Mucosa of descending colon (tissue), 3 donors: Measurements from ENCODE around the gene ACOX1. TPM values are rescaled to one million over a fixed set of nuclear protein-coding genes. Genes with fewer than 3 reads are reported as not detected.

Experiments
- ATAC-seq: fragments of 200-7000 bp; cut with Tn5 transposase; one replicate; pipeline ENCODE4 v1.9.1; 2020; ENCODE audit warnings: mild to moderate bottlenecking, moderate library complexity
- DNase-seq, 3 donors: peaks; one replicate each; pipeline ENCODE4 v3.0.0-alpha.2; 2020
- H3K36me3 ChIP-seq: fragments of 200-600 bp; one replicate; pipeline ENCODE4 v1.8.0; 2021; ENCODE audit warnings: low read depth, mild to moderate bottlenecking
- H3K4me1 ChIP-seq: fragments of 200-600 bp; one replicate; pipeline ENCODE4 v1.8.0; 2021; ENCODE audit warnings: low read depth, mild to moderate bottlenecking
- H3K4me3 ChIP-seq: fragments of 200-600 bp; one replicate; pipeline ENCODE4 v1.8.0; 2021; ENCODE audit warnings: mild to moderate bottlenecking
- H3K9me3 ChIP-seq: fragments of 200-600 bp; one replicate; pipeline ENCODE4 v1.8.0; 2021; ENCODE audit warnings: mild to moderate bottlenecking
- CTCF ChIP-seq: fragments of 200-600 bp; IDR thresholded peaks from one replicate; pipeline ENCODE4 v1.8.0; 2022; ENCODE audit warnings: antibody characterized with exemption, mild to moderate bottlenecking
- intact Hi-C, 2 donors: fragments of 100-400 bp; cut with DNase I in 1 of 2; cut with micrococcal nuclease in 1 of 2; formaldehyde crosslinking; loops; one replicate each; pipeline versions ENCODE4 v1.11.0 to v1.11.1; 2022; cut with DNase I, micrococcal nuclease
- total RNA-seq, 3 donors: library from RNA; stranded (reverse); fragmentation: NEBNext Ultra II Directional in 2 of 3; extraction: Animal tissue kit (Norgen Biotek cat#: 25700) in 2 of 3; gene quantifications; one replicate each; pipeline versions ENCODE4 v1.2.1 to v1.2.4, GENCODE V29; 2021 to 2023
- donor health status: DM: no; HTN: no; CAD: no; lungs with moderate emphysema.
- donor health status: DM: no; HTN: no; CAD: no.
- donor health status: DM: no; HTN: yes; CAD: no.

The ACOX1 gene
- total RNA-seq, 3 donors from 2014 or later = 128 to 272 (median 154) TPM

GRCh38 chr17:75913537-75914210, 65.3 kb downstream of the ACOX1 start:
- Histone ChIP-seq H3K36me3 (no peaks in the 10 kb centered on the region), H3K4me1 (peaks cover 5% of the 10 kb centered on the region), H3K4me3 (no peak overlapping the region), H3K9me3 (no peaks in the 10 kb centered on the region)
- intact Hi-C loops = no loop called here
- ATAC-seq (no peak), DNase-seq (no peak)
- no peak for TF ChIP-seq CTCF

DNA sequence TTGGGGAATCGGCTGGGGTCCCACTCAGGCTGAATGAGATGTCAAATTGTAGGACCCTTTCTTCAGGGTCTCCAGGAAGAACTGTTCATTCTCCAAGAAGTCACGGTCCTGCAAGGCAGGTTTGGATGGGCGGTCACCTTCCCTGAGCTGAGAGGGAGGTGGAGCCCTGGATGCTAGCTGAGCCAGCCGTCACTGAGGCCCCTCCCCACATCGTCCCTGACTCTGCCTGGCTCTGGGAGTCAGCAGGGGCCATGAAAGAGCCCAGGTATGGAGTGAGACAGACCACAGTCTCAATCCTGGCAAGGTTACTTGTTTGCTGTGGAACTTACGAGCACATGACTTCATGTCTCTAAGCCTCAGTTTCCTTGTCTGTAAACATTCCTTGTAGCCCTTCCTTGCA, 68.3 kb downstream of the ACOX1 start:
- intact Hi-C loops = no loop called here
- DNase-seq = no peak
- no peak for ATAC-seq
- Histone ChIP-seq H3K4me1 (peaks cover 5% of the 10 kb centered on the region), H3K9me3 (no peaks in the 10 kb centered on the region), H3K4me3 (no peak overlapping the region), H3K36me3 (no peaks in the 10 kb centered on the region)
- no peak for TF ChIP-seq CTCF

DNA sequence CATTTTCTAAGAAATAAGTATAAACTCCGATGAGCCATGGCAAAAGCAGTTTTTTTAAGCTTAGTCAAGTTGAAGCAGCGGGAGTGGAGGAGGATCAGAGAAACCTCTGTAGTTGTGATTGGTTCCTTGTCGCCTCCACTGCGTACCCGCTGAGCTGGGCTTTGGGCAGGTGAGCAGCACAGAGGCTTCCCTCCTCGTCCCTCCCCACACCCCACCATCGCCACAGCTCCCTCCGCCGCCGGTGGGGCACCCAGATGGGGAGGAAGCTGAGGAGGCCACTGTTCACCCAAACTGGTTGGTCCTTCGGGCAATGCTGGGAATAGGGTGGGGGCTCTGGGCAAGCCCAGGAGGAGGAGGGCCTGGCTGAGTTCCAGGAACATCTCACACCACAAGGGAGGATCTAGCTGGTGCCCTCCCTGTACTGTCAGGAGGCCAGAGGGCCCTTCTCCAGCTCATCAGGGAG, 69.1 kb downstream of the ACOX1 start:
- no peak overlapping the region for H3K4me3 ChIP-seq
- H3K9me3 ChIP-seq = no peaks in the 10 kb centered on the region
- no peak for TF ChIP-seq CTCF
- peaks cover 5% of the 10 kb centered on the region for H3K4me1 ChIP-seq
- DNase-seq (no peak), ATAC-seq (peak; percentile 19)
- H3K36me3 ChIP-seq = no peaks in the 10 kb centered on the region
- intact Hi-C loops = loop anchor here (10.0 kb wide), 1 partner anchor 95 kb away; the partner anchor contains the start of gene CDK3 (in 2 of the 2)

GRCh38 chr17:75909051-75909811, 69.7 kb downstream of the ACOX1 start:
- Histone ChIP-seq H3K4me3 (no peak overlapping the region), H3K4me1 (peaks cover 5% of the 10 kb centered on the region), H3K9me3 (no peaks in the 10 kb centered on the region), H3K36me3 (no peaks in the 10 kb centered on the region)
- TF ChIP-seq CTCF = no peak
- intact Hi-C loops = loop anchor here (10.0 kb wide), 1 partner anchor 96 kb away; the partner anchor contains the start of gene CDK3 (in 2 of the 2)
- no peak for DNase-seq
- no peak for ATAC-seq

DNA sequence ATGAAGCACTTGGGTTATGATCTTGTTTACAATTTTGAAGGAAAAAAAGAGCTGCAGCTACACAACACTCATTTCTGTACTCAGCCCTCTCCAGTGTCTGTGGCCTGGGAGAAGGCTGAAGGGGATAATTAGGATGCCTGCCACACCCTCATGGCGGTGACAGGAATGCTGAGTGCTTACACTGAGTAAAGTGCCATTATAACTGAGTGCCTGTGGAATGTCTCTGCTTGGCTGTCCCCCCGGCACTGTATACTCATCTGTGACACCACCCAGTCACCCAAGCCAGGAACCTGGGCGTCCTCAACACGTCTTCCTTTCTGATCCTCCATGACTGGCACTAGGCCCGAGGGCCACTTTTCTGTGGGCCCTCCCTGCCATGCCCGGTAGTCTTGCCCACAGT, 70.8 kb downstream of the ACOX1 start:
- intact Hi-C loops = loop anchor here (10.0 kb wide), 1 partner anchor 97 kb away; the partner anchor contains the start of gene CDK3 (in 2 of the 2)
- ATAC-seq (no peak), DNase-seq (no peak)
- H3K36me3 ChIP-seq = no peaks in the 10 kb centered on the region
- peaks cover 12% of the 10 kb centered on the region for H3K4me1 ChIP-seq
- TF ChIP-seq CTCF = no peak
- no peaks in the 10 kb centered on the region for H3K9me3 ChIP-seq
- no peak overlapping the region for H3K4me3 ChIP-seq
